ENCODE results near the gene ASAP2. TPM values are rescaled to one million over a fixed set of nuclear protein-coding genes. Genes with fewer than 3 reads are reported as not detected.
A peak's percentile ranks its signal among the peaks of the same experiment; 100 is the strongest.

ASAP2 gene
- total RNA-seq, 1 donor: 66.2 TPM

DNA sequence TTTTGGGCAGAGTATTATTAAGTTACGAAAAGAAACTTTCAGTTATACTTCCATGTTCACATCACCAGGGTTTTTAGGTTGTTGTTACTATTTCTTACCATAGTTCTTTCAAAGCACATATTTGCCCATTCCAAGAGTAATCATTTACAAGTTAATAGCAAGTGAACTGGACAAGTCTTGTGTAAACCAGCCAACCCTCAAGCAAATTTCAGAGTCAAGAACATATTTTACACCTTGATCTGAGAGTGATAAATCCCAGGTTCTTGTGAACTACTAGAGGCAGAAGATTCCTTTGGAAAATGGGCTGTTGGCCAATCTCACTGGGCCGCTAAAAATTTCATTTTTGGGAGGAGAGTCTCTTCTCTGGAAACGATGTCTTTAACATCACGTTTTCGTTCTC lies 2.7 kb upstream of the ASAP2 start:
- no peaks in the 10 kb centered on the region for H4K20me1 ChIP-seq (ENCODE audit: insufficient read depth, low read length)

DNA sequence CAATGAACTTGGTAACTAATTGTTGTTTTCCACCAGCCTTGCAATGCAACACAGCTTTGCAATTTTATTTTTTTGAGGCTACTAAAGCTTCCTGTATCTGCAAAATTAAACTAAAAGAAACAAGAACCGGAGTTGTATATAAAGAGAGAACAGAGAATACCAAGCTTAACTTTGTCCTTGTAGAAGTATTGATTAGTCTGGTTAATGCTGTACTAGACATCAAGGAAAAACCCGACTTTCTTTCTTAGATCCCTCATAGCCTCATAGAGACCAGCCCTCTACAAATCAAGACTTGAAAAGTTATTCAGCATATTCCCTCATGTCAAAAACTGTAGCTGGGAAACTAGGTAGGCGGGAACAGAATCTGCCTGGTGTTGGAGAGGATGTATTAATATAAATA lies 1.7 kb upstream of the ASAP2 start:
- no peak for DNase-seq (ENCODE audit: insufficient read length, low spot score, missing footprints)
- Histone ChIP-seq H3K4me2 (ENCODE audit: insufficient read depth, low read length) (no peak overlapping the region), H3K27ac (ENCODE audit: low read depth, low read length) (no peak overlapping the region)

More for the DNA sequence above, 2.7 kb upstream of the ASAP2 start:
- Histone ChIP-seq H3K4me2 (ENCODE audit: insufficient read depth, low read length) (no peak overlapping the region), H3K27ac (ENCODE audit: low read depth, low read length) (no peak overlapping the region), H3K4me3 (ENCODE audit: insufficient read depth, low read length) (no peak overlapping the region), H3K27me3 (ENCODE audit: insufficient read depth, low read length) (no peaks in the 10 kb centered on the region), H3K4me1 (ENCODE audit: insufficient read depth, low read length) (peaks cover 37% of the 10 kb centered on the region), H2AFZ (ENCODE audit: low read length) (no peak overlapping the region), H3K9me3 (ENCODE audit: low read depth, low read length) (no peaks in the 10 kb centered on the region), H3K36me3 (ENCODE audit: insufficient read depth, low read length) (no peaks in the 10 kb centered on the region), H3K79me2 (ENCODE audit: insufficient read depth, low read length) (peaks cover 26% of the 10 kb centered on the region)
- DNase-seq (ENCODE audit: insufficient read length, low spot score, missing footprints): no peak
- TF ChIP-seq, protein P1, sequence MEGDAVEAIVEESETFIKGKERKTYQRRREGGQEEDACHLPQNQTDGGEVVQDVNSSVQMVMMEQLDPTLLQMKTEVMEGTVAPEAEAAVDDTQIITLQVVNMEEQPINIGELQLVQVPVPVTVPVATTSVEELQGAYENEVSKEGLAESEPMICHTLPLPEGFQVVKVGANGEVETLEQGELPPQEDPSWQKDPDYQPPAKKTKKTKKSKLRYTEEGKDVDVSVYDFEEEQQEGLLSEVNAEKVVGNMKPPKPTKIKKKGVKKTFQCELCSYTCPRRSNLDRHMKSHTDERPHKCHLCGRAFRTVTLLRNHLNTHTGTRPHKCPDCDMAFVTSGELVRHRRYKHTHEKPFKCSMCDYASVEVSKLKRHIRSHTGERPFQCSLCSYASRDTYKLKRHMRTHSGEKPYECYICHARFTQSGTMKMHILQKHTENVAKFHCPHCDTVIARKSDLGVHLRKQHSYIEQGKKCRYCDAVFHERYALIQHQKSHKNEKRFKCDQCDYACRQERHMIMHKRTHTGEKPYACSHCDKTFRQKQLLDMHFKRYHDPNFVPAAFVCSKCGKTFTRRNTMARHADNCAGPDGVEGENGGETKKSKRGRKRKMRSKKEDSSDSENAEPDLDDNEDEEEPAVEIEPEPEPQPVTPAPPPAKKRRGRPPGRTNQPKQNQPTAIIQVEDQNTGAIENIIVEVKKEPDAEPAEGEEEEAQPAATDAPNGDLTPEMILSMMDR (IDR thresholded peaks at IDR 0.05; ENCODE audit: extremely low read depth, low read depth, low read length): no peak

DNA sequence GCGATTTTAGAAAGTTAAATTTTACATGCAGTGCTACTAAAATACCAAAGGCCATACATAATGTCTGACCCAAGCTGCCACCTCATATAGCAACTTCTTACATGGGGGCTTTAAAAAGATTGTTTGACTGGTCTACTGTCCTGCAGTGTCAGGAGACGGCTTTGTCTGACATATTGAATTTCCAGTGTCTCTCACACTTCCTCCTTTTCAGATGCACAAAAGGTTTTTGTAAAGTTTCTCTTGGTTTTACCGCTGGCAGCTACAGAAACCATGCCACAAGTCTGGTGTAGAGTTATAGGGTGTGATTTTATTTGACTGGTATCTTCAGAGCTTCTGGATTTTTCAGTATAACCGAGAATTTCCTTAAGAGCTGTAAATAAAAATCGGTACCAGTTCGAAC lies 1.1 kb upstream of the ASAP2 start:
- DNase-seq (ENCODE audit: insufficient read length, low spot score, missing footprints): no peak
- TF ChIP-seq, protein P1 (IDR thresholded peaks at IDR 0.05; ENCODE audit: extremely low read depth, low read depth, low read length): no peak
- Histone ChIP-seq H3K27me3 (ENCODE audit: insufficient read depth, low read length) (no peaks in the 10 kb centered on the region), H3K4me3 (ENCODE audit: insufficient read depth, low read length) (peak overlapping the region; percentile 76), H3K27ac (ENCODE audit: low read depth, low read length) (peak overlapping the region; percentile 63), H3K9me3 (ENCODE audit: low read depth, low read length) (no peaks in the 10 kb centered on the region), H3K4me2 (ENCODE audit: insufficient read depth, low read length) (peak overlapping the region; percentile 90), H3K4me1 (ENCODE audit: insufficient read depth, low read length) (peaks cover 38% of the 10 kb centered on the region), H4K20me1 (ENCODE audit: insufficient read depth, low read length) (peaks cover 5% of the 10 kb centered on the region), H3K36me3 (ENCODE audit: insufficient read depth, low read length) (peaks cover 4% of the 10 kb centered on the region), H2AFZ (ENCODE audit: low read length) (peak overlapping the region; percentile 86), H3K79me2 (ENCODE audit: insufficient read depth, low read length) (peaks cover 40% of the 10 kb centered on the region)

More for the DNA sequence above, 1.7 kb upstream of the ASAP2 start:
- no peak overlapping the region for H2AFZ ChIP-seq (ENCODE audit: low read length)
- H3K79me2 ChIP-seq (ENCODE audit: insufficient read depth, low read length): peaks cover 35% of the 10 kb centered on the region
- H4K20me1 ChIP-seq (ENCODE audit: insufficient read depth, low read length): peaks cover 2% of the 10 kb centered on the region
- peaks cover 41% of the 10 kb centered on the region for H3K4me1 ChIP-seq (ENCODE audit: insufficient read depth, low read length)
- no peaks in the 10 kb centered on the region for H3K9me3 ChIP-seq (ENCODE audit: low read depth, low read length)
- peaks cover 3% of the 10 kb centered on the region for H3K36me3 ChIP-seq (ENCODE audit: insufficient read depth, low read length)
- H3K4me3 ChIP-seq (ENCODE audit: insufficient read depth, low read length): no peak overlapping the region
- no peaks in the 10 kb centered on the region for H3K27me3 ChIP-seq (ENCODE audit: insufficient read depth, low read length)
- TF ChIP-seq, protein P1 (IDR thresholded peaks at IDR 0.05; ENCODE audit: extremely low read depth, low read depth, low read length): no peak

DNA sequence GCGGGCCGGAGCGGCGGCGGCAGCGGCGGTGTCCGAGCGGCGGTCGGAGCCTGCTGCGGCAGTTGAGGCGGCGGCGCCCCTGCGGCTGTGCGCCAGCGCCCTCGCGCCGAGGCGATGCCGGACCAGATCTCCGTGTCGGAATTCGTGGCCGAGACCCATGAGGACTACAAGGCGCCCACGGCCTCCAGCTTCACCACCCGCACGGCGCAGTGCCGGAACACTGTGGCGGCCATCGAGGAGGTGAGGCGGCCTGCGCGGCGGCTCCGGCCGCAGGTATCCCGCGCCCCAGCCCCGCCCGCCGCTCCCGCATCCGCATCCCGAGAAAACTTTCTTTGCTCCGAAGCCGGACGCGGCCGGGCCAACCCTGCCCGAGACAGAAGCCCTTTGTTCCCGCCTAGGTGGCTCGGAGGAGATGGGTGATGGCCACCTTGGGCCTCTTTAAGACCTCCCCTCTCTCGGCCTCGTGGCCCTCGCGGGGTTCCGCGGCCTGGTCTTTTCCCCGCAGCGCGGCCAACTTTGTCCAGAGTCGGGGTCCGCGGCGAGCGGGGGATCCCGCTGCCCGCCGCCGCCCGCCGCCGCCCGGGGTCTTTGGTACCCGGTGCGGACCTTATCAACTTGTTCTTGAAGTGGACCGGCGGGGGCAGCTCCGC lies 504 bp downstream of the ASAP2 start:
- peak overlapping the region; percentile 85 for H3K27ac ChIP-seq (ENCODE audit: low read depth, low read length)
- H3K4me2 ChIP-seq (ENCODE audit: insufficient read depth, low read length): peak overlapping the region; percentile 97
- TF ChIP-seq, protein P1 (IDR thresholded peaks at IDR 0.05; ENCODE audit: extremely low read depth, low read depth, low read length): no peak
- H3K27me3 ChIP-seq (ENCODE audit: insufficient read depth, low read length): no peaks in the 10 kb centered on the region
- H3K4me3 ChIP-seq (ENCODE audit: insufficient read depth, low read length): peak overlapping the region; percentile 87
- peaks cover 5% of the 10 kb centered on the region for H4K20me1 ChIP-seq (ENCODE audit: insufficient read depth, low read length)
- DNase-seq (ENCODE audit: insufficient read length, low spot score, missing footprints): peak; percentile 92
- peaks cover 57% of the 10 kb centered on the region for H3K79me2 ChIP-seq (ENCODE audit: insufficient read depth, low read length)
- peaks cover 5% of the 10 kb centered on the region for H3K36me3 ChIP-seq (ENCODE audit: insufficient read depth, low read length)
- H3K9me3 ChIP-seq (ENCODE audit: low read depth, low read length): no peaks in the 10 kb centered on the region
- H2AFZ ChIP-seq (ENCODE audit: low read length): peak overlapping the region; percentile 35
- peaks cover 29% of the 10 kb centered on the region for H3K4me1 ChIP-seq (ENCODE audit: insufficient read depth, low read length)

Data from osteoblast (primary cell).